ENCODE results near the gene CSGALNACT2.

- no peak for TF ChIP-seq POLR2AphosphoS5 (IDR thresholded peaks at IDR 0.05; ENCODE audit: low read depth, low read length)
- TF ChIP-seq CTCF (CRISPR knock-in tag; IDR thresholded peaks at IDR 0.05) = no peak
- TF ChIP-seq GABPB1 (CRISPR knock-in tag; IDR thresholded peaks at IDR 0.05) = no peak
- no peak for TF ChIP-seq EZH2 (conservative IDR thresholded peaks at IDR 0.05; ENCODE audit: low read depth, low read length)
- no peak for TF ChIP-seq ZNF138 (CRISPR knock-in tag; IDR thresholded peaks at IDR 0.05; ENCODE audit: low read depth)
- no peak for TF ChIP-seq HOXA7 (CRISPR knock-in tag; IDR thresholded peaks at IDR 0.05)
- TF ChIP-seq IKZF1 (IDR thresholded peaks at IDR 0.05) = no peak
- no peak for TF ChIP-seq REST (IDR thresholded peaks at IDR 0.05; ENCODE audit: borderline replicate concordance in 1 of 2, low read depth in 1 of 2, low read length in 2 of 2)
- TF ChIP-seq ZBTB33 (CRISPR knock-in tag; IDR thresholded peaks at IDR 0.05) = no peak
- TF ChIP-seq ASH2L (IDR thresholded peaks at IDR 0.05; ENCODE audit: insufficient read length, low read depth, low read length) = no peak
- TF ChIP-seq GZF1 (CRISPR knock-in tag; IDR thresholded peaks at IDR 0.05) = no peak
Observed at GRCh38 chr10:43188702-43189101, 50.5 kb downstream of the CSGALNACT2 start.

Measured in HepG2 (cell line).